GM18517 (cell line): ENCODE measurements around the gene SFMBT2.

ENCODE experiments used
- ATAC-seq: cut with Tn5 transposase; IDR thresholded peaks from one replicate; pipeline ENCODE4 v1.9.1; 2021; ENCODE audit warnings: mild to moderate bottlenecking, moderate library complexity; ENCODE audit not compliant: unreplicated experiment

The SFMBT2 gene

DNA sequence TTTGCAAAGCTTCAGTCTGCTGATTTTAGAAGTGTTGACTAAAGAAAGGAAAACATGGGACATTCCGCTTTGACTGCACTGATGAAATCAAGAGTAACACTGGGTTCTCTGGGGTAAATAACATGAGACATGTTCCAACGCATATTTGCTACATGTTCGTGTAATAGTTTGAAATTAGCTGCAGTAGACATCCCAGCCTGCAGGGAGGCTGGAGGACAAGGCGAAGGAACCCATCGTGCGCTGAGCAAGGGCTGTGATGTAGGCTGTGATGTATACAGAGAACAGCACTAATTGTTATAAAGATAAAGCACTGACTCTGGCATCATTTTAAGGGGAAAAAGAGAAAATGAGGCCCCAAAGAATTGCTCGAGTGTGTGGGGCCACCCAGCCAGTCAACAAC lies 40.3 kb downstream of the SFMBT2 start:
- ATAC-seq: no peak

- no peak for ATAC-seq
Observed at GRCh38 chr10:7365027-7365745, 45.6 kb downstream of the SFMBT2 start.

DNA sequence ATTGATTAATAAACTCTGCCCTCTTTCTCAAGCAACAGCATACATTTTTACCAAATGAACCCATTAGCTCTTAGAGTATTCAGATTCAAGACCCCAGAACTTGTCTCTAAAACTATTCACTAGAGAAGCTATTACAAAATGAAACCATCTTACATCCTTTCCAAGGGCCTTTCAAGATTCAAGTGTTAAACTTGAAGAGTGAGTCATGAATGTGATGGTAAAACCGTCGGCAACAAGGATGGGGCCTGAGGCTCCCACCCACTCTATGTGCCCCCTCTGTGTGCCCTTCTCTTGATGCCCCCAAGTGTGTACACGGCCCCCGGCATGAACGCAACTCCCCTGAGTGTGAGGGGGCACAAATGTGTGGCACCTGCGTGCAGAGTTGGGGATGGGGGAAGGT lies 46.4 kb downstream of the SFMBT2 start:
- ATAC-seq: no peak

- ATAC-seq: no peak
Observed at GRCh38 chr10:7363700-7364099, 47.1 kb downstream of the SFMBT2 start.

DNA sequence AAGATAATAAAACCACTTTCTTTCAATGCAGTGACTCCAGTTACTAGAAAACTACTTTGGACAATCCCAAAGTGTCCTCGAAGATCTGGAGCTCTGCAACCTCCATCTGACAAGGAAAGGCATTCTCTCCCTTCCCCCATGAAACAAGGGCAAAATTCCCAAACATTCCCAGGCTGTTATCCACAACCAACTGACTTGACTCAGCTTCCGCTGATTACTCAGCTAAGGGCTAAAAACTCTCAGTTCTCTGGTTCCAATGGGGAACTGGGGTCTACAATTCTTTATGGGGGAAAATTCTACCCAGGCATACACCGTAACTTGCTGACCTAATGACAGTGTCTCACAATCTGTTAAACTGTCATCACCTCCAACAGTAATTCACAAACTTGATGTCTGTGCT lies 48.4 kb downstream of the SFMBT2 start:
- ATAC-seq: no peak

DNA sequence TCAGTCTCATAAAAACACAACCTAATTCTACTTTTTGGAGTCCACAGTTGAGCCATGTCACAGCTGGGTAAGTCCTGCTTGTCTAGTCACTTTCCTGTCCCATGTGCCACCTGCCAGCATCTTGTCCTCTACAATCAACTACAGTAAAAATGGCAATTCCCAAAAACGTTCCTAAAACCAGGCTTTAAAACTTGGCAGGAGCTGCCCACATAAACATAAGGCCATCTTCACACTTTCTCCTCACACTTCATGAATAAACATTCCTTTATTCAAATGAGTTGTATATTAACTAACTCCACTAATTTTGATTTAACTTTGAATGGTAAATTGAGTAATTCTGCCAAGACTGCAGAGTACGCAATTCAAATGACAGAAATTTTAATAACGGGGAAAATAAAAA lies 49.5 kb downstream of the SFMBT2 start:
- ATAC-seq: no peak

GRCh38 chr10:7359954-7360353 lies 50.9 kb downstream of the SFMBT2 start:
- ATAC-seq: no peak

DNA sequence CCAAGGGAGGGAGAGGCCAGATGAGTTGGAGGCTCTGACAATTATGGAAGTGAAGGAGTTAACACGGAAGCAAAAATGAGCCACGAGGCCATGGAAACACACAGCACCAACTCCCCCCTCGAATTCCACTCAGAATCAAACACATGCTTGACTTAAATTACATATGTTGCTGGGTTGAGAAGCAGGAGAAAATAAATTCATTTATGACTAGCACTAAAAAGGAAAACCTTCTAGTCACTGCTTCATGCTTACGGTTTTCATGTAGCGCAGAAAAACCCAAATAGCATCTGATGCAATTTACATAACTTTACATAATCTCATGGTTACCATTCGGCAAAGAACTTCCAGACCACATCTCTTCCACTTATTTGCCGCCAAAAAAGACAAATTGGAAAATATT lies 51.5 kb downstream of the SFMBT2 start:
- no peak for ATAC-seq

DNA sequence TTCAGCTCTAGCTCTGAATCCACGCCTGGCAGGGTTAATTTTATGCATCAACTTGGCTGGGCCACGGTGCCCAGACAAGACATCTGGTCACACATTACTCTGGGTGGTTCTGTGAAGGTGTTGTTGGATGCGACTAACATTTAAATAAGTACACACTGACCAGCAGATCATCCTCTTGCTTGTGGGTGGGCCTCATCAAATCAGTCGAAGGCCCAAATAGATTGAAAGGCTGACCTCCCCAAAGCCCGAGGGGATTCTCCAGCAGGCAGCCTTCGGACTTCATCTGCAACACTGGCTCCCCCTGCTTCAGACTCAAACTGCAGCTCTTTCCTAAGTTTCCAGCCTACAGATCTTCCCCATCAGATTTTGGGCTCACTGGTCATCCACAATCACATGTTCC lies 53.6 kb downstream of the SFMBT2 start:
- no peak for ATAC-seq

DNA sequence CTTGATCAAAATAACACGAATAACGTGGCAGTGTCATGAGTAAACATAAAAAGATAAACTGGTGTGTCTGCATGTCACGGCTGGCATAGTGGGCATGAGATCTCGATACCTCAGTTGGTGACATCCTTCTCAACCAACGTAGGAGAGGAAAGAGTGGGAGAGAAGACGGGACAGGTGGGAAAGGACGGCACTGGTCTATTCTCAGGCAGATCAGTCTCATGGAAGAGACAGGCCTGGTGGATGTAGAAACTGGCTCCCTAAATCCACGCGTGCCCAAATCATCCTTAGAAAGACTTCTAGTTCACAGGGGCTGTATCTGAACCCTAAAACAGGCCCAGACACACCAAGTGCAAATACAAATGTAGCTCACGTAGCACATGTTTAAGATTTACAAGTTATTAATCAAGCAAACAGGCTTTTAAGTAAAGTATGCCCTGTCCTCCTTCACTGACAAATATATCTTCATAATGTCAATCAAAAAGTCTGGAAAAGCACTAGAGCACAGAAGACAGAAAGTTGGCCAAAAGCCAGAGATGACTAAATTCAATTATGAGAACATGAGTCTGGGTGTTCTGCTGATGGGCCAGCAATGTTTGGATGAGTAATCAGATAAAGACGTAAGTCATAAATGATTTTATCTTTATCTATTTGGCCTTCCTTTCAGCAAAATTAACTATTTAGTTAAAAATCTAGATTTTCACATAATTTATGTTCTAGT lies 56.3 kb downstream of the SFMBT2 start:
- no peak for ATAC-seq

DNA sequence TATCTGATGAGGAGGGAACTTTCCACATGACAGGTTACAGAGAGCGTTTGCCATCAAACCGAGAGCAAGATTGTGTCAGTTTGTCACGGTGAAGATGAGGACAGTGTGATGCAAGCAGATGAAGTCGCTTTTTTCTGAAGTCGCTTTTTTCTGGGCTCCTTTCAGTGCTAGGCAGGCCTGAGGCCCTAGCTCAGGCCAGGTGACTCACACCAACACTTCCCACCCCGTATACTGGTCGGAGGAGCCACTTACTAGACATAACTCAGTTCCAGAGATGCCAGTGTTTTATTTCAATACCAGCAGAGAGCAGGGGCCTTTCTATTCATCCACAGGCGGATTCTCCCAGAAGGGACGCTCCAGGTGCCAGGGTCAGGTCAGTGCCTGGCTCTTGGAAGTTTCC lies 58.9 kb downstream of the SFMBT2 start:
- no peak for ATAC-seq

- ATAC-seq: no peak
Observed at GRCh38 chr10:7350541-7351195, 60.2 kb downstream of the SFMBT2 start.

DNA sequence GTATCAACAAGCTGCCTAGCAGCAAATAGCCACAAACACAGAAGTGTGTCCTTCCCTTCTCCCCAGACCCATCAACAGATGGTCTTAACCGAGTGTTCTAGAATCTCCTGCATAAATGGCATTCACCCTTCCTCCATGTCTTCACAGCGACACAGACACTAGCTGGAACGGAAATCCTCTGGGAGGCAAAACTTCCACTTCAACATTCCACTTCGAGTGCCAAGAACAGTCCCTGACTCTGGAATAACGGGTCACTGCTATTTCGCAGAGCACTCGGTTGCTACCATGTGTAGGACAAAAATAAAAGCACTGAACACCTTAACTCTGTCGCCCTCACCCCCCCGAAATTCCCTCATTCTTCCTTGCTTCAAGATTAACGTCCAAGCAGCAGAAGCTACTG lies 65.1 kb downstream of the SFMBT2 start:
- ATAC-seq: no peak

- ATAC-seq: no peak
Observed at GRCh38 chr10:7343040-7343439, 67.8 kb downstream of the SFMBT2 start.

DNA sequence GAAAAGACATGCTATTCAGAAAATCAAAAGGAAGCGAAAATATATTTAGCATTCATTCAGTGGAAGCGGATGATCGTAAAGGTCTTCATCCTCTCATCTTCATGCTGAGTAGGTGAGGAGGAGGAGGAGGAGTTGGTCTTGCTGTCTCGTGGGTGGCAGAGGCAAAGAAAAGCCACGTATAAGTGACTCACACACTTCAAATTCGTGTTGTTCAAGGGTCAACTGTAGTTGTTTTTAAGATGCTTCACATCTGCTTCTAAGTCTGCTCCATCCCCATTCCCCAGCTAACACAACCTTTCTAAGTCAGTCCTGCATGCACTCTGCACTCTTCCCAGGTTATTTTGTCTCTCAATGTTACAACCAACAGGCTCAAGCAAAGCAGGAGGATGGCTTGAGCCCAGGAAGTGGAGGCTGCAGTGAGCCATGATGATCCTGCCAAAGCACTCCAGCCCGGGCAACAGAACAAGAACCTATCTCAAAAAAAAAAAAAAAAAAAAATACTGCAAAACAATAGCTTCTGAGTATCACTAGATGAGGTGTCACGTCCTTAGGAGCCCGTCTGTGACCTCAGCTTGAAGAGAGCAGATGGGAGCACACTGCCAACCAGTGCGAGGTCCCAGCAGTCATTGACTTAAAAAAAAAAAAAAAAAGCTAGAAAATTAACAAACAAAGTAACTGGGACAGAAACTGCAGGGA lies 70.5 kb downstream of the SFMBT2 start:
- no peak for ATAC-seq

DNA sequence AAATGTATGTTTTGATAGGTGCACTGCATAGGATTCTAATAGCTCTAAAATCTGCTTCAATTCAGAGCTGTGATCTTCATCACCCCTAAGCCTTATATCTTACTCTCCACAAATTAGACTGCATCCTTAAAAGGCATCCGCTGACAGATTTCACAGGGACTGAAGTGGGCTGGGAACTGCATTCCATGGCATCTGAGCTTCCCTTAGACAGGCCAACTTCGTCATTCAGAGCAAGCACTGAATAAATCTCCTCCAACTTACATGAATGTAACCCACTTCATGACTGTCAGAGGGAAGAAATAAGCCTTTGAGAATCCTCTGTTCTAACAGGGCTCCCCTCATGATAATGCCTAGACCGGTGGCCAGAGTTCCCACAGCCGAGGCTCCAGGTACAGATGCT lies 71.3 kb downstream of the SFMBT2 start:
- ATAC-seq: no peak

GRCh38 chr10:7338469-7338868 lies 72.4 kb downstream of the SFMBT2 start:
- ATAC-seq: no peak

- no peak for ATAC-seq
Observed at GRCh38 chr10:7337431-7338171, 73.2 kb downstream of the SFMBT2 start.

GRCh38 chr10:7335977-7336376 lies 74.9 kb downstream of the SFMBT2 start:
- ATAC-seq: no peak

- no peak for ATAC-seq
Observed at GRCh38 chr10:7334642-7334964, 76.2 kb downstream of the SFMBT2 start.
